Measurements from ENCODE around the gene PTX3.

DNA sequence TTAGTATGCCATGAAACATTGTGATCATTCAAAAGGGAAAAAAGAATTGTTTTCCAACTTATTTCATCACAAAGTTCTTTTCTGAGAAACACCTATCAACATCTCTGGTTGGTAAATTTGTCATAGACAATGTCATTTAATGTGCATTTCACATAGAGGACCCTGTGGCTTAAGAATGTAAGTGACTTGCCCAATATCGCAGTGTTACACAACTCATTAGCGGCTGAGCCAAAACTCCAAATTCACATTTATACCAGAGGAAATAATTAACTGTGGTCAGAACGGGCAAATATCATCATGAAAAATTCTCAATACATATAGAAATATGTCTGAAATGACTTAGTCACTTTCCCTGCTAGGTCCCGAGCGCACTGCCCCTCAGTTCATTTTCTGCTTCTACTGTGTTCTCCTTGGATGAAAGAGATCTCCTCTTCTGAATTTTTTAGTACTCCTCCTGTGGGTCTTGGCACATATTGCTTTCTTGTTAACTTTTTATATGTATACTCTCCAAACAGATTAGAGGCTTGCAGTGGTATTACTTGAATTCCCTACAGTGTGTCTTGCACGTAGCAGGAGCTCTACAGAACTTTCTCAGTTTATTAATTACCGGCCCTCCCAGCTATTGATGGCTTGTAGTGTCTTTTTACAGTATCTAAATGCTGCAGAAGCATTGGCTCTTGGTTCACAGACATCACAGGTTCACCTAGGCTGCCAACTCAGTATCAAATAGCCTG is 33.1 kb downstream of the PTX3 start:
- TF ChIP-seq, protein P1, sequence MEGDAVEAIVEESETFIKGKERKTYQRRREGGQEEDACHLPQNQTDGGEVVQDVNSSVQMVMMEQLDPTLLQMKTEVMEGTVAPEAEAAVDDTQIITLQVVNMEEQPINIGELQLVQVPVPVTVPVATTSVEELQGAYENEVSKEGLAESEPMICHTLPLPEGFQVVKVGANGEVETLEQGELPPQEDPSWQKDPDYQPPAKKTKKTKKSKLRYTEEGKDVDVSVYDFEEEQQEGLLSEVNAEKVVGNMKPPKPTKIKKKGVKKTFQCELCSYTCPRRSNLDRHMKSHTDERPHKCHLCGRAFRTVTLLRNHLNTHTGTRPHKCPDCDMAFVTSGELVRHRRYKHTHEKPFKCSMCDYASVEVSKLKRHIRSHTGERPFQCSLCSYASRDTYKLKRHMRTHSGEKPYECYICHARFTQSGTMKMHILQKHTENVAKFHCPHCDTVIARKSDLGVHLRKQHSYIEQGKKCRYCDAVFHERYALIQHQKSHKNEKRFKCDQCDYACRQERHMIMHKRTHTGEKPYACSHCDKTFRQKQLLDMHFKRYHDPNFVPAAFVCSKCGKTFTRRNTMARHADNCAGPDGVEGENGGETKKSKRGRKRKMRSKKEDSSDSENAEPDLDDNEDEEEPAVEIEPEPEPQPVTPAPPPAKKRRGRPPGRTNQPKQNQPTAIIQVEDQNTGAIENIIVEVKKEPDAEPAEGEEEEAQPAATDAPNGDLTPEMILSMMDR (IDR thresholded peaks at IDR 0.05), result no peak
- TF ChIP-seq POLR2A (IDR thresholded peaks at IDR 0.05) (no peak), EP300 (IDR thresholded peaks at IDR 0.05) (no peak)

Data from tibial nerve (tissue), 4 donors.